GM12801 (cell line): Measurements from ENCODE around the gene REN.

Experiments used
- CTCF ChIP-seq: IDR thresholded peaks from one replicate; pipeline ENCODE4 v1.5.1; 2011; ENCODE audit warnings: control low read depth; ENCODE audit not compliant: insufficient read length; ENCODE audit errors: extremely low read depth

REN gene

GRCh38 chr1:204108312-204109141 is 57.6 kb downstream of the REN start:
- TF ChIP-seq CTCF: no peak

GRCh38 chr1:204107892-204108291 is 58.2 kb downstream of the REN start:
- no peak for TF ChIP-seq CTCF

GRCh38 chr1:204106825-204107224 is 59.3 kb downstream of the REN start:
- no peak for TF ChIP-seq CTCF

GRCh38 chr1:204105131-204105515 is 61.0 kb downstream of the REN start:
- no peak for TF ChIP-seq CTCF
